Cerebellar cortex (tissue), 1 donor: Measurements from ENCODE around the gene ZNF750.

ENCODE experiments used
- DNase-seq: peaks from one replicate; pipeline ENCODE4 v3.0.0-alpha.2; 2015; ENCODE audit warnings: low spot score

The ZNF750 gene

GRCh38 chr17:82835122-82835521, 4.7 kb downstream of the ZNF750 start:
- DNase-seq, result no peak

DNA sequence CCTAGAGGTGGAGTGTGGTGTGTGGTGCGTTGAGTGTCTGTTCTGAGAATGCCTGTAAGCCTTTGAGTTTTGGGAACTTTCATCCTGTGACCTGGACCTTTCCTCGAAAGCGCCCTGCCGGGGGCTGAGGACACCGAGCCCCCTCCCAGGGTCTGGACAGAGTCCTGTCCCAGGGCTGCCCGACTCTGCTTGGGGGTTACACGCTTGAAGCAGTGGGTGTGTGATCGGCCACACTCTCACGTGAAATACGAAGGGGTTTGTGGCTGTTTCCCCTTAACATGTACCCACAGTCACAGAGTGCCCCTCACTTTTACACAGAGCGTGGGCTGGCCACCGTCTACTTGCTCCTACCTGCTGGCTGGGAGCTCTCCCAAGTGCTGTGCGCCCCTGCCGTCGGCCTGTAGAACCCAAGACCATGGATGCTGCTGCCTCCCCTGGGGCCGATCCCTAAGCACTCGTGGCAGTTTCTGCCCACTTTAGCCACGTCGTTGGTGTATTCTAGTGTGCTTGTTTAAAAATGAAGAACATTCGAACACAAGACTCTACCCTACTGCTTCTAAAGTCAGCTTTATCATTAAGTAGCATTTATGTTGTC, 6.8 kb downstream of the ZNF750 start:
- no peak for DNase-seq

DNA sequence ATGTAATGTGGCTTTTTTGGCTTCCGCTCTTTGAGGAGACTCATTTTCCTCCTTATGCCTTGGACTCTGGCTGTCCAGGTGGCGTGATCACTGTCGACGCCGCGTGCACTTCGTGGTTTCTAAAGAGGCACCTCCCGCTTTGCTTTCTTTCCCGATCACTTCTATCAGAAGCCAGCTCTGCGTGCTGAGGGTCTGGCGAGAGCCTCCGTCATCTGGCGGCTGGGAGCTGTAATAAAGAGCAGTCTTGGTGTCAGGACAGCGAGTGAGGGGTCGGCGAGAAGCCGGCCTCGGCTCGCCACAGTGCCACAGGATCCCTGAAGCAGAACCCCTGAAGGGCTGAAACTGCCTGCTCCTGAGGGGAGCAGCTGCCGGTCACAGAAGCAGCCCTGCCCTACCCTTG, 7.4 kb downstream of the ZNF750 start:
- no peak for DNase-seq

- DNase-seq, result peak; percentile 77
Observed at GRCh38 chr17:82831818-82832200, 8.0 kb downstream of the ZNF750 start.

DNA sequence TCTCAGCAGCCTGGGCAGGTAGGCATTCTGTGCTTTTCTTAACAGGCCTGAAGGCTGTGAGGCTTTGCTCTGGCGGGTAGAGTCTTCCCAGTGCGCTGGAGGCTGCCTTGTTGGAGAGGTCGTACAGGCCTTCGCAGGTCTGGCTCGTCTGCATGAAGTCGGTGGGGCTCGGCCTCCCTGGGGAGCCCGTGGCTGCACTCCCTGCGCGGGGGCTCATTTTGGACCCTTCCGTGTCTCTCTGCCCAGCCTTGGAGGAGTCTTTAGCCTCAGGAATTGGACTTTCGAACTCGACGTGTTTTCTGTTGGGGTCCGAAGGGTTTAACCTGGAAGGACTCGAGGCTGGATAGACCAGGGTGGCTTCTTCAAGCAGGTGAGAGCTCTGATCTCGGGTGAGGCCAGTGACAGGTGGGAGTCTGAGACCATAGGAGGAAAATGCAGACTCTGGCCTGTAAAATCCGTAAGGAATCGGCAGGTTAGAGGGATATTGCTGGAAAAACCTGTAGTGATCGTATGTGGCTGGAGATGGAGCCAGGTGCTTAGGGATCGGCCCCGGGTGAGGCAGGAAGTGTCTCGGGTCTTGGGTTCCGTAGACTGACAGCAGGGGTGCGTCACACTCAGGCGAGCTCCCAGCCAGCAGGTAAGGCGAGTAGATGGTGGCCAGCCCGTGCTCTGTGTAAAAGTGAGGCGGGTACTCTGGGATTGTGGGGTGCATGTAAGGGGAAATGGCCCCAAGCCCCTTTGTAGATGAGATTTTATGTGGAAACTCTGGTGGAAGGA, 8.6 kb downstream of the ZNF750 start:
- peak; percentile 14 for DNase-seq

GRCh38 chr17:82830249-82830661, 9.6 kb downstream of the ZNF750 start:
- peak; percentile 21 for DNase-seq

GRCh38 chr17:82828875-82829487, 10.8 kb downstream of the ZNF750 start:
- DNase-seq, result no peak

DNA sequence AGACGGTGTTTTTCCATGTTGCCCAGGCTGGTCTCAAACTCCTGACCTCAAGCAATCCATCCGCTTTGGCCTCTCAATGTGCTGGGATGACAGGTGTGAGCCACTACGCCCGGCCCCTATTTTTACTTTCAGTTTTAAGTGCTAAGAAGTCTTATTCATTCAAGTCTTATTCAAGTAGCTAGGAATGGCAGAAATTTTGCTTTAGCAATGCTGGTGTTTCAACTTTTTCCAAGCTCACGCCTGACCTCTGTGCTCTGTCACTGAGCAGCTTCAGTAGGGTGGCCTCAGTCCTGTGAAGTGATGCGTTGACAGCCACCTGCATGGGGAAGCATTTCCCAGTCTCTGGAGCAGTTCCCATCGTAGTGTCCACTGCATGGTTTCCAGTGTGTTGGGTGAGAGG, 12.9 kb downstream of the ZNF750 start:
- DNase-seq, result no peak

DNA sequence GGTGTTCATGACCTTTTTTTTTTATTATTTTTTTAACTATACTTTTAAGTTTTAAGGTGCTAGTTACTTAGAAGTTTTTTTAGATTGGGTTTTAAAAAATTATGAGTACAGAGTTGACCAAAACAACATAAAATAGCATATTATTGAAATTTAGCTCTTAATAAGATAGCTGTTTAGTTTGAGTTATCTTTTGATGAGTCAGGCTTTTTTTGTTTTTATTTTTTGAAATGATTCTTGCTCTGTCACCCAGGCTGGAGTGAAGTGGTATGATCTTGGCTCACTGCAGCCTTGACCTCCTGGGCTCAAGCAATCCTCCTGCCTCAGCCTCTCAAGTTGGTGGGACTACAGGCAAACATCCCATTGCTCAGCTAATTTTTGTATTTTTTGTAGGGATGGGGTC, 13.6 kb downstream of the ZNF750 start:
- no peak for DNase-seq

- DNase-seq, result no peak
Observed at GRCh38 chr17:82825540-82826124, 14.2 kb downstream of the ZNF750 start.

DNA sequence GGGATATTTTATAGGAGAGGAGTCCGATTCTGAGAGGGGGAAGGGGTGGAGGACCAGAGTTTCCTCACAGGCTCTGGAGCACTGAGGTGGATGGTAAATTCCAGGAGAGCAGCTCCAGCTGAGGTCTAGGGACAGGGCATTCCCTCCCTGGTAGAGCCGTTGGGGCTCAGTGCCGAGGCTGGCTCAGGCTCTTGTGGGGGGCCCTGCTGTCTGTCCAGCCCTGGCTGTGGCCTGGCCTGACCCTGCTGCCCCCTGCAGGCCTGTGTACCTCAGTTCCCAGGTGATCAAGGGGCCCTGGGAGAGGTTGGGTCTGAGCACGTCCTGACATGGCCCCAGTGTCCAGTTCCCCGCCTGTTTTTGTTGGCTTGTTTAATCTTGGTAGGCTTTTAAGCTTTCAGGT, 16.8 kb downstream of the ZNF750 start:
- no peak for DNase-seq

- DNase-seq, result no peak
Observed at GRCh38 chr17:82822281-82822680, 17.5 kb downstream of the ZNF750 start.

DNA sequence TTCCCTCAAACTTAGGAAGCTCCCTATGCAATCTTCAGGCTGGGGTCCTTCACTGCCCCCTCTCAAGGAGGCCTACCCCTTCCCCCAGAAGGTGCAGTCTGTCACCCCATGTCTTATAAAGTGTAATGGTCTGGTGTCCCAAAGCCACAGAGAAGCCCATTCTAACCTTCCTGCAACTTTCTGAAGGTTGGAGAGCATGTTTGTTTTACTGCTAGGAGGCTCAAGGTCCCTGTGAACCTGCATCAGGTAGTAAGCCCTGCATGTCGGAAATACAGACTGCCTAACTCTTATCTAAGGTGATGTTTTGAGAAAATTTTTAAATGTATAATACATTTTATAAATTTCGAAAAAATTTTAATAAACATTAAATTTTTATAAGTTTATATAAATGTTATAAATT, 18.3 kb downstream of the ZNF750 start:
- DNase-seq, result no peak

- no peak for DNase-seq
Observed at GRCh38 chr17:82820278-82821251, 19.3 kb downstream of the ZNF750 start.

- DNase-seq, result no peak
Observed at GRCh38 chr17:82817947-82818346, 21.9 kb downstream of the ZNF750 start.

DNA sequence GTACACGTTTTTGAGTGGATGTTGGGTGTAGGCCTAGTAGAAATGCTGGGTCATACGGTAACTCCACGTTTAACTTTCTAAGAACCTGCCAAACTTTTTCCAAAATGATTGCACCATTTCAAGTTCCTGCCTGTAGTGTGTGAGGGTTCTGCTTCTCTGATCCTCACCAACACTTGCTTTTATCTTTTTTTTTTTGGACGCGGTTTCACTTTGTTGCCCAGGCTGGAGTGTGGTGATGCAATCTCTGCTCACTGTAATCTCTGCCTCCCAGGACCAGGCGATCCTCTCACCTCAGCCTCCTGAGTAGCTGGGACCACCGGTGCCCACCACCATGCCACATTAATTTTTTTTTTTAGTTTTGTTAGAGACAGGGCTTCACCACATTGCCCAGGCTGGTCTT, 23.5 kb downstream of the ZNF750 start:
- no peak for DNase-seq

GRCh38 chr17:82815790-82816305, 24.0 kb downstream of the ZNF750 start:
- no peak for DNase-seq

DNA sequence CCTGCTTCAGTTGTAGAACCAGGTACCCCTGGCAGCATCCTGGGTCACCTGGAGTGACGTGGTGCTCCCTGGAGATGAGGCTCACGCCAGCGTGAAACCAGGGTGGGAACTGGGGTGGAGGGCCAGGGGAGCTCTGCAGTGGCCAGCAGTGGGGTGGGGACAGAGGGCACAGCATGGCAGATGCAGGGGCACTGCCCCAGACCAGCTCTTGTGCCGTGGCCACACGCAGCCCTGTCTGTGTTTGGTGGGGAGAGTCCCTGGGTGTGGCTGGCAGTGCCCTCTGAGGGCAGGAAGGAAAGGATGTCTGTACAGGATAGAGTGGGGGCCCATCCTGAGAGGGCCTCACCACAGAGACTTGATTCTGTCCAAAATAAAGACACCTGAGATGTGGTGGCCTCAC, 24.5 kb downstream of the ZNF750 start:
- no peak for DNase-seq

- no peak for DNase-seq
Observed at GRCh38 chr17:82814834-82815233, 25.0 kb downstream of the ZNF750 start.

- DNase-seq, result no peak
Observed at GRCh38 chr17:82813299-82814051, 26.3 kb downstream of the ZNF750 start.

DNA sequence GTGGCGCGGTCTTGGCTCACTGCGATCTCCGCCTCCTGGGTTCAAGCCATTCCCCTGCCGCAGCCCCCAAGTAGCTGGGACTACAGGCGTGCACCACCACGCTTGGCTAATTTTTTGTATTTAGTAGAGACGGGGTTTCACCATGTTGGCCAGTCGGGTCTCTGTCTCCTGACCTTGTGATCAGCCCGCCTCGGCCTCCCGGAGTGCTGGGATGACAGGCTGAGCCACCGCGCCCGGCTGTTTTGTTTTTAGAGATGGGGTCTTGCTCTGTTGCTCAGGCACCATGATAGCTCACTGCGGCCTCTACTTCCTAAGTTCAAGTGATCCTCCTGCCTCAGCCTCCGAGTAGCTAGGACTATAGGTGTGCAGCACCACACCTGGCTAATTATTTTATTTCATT, 27.2 kb downstream of the ZNF750 start:
- DNase-seq, result no peak
